Fibroblast of lung (primary cell): ENCODE measurements around the gene SLC23A1. TPM values are rescaled to one million over a fixed set of nuclear protein-coding genes. Genes with fewer than 3 reads are reported as not detected.

Source experiments
- DNase-seq, 2 donors: peaks; one replicate each; pipeline versions ENCODE4 v3.0.0 to v3.0.0-alpha.2; 2010; ENCODE audit warnings: low read depth in 2 of 2
- H2AFZ ChIP-seq: 2 replicates; pipeline ENCODE4 v1.5.1; 2012; ENCODE audit warnings: low read length, control low read depth, inconsistent platforms
- H3K27ac ChIP-seq: 2 replicates; pipeline ENCODE4 v1.5.1; 2011; ENCODE audit warnings: low read length, control low read depth; ENCODE audit not compliant: insufficient read depth
- H3K27me3 ChIP-seq: 2 replicates; pipeline ENCODE4 v1.5.1; 2011; ENCODE audit warnings: mild to moderate bottlenecking, low read length; ENCODE audit not compliant: control insufficient read depth, insufficient read depth
- H3K36me3 ChIP-seq: 2 replicates; pipeline ENCODE4 v1.5.1; 2011; ENCODE audit warnings: low read length; ENCODE audit not compliant: control insufficient read depth, insufficient read depth
- H3K4me1 ChIP-seq: 2 replicates; pipeline ENCODE4 v1.5.1; 2011; ENCODE audit warnings: low read length; ENCODE audit not compliant: control insufficient read depth, insufficient read depth; ENCODE audit errors: extremely low read depth
- H3K4me2 ChIP-seq: 2 replicates; pipeline ENCODE4 v1.5.1; 2011; ENCODE audit warnings: low read length, control low read depth; ENCODE audit not compliant: insufficient read depth; ENCODE audit errors: extremely low read depth
- H3K4me3 ChIP-seq, 4 experiments: fragments of 200-600 bp in 1 of 4; sonication (generic) in 1 of 4; replicated peaks in 1 of 4; 2 replicates each; pipeline ENCODE4 v1.5.1; 2011 to 2016; ENCODE audit warnings: low read length in 4 of 4, low read depth in 3 of 4, mild to moderate bottlenecking in 3 of 4, control low read depth in 2 of 4, inconsistent platforms in 1 of 4, mixed read lengths in 1 of 4; ENCODE audit not compliant: insufficient read depth in 1 of 4; ENCODE audit errors: control extremely low read depth in 1 of 4
- H3K79me2 ChIP-seq: 2 replicates; pipeline ENCODE4 v1.5.1; 2012; ENCODE audit warnings: mild to moderate bottlenecking, low read length, inconsistent platforms; ENCODE audit not compliant: control insufficient read depth, insufficient read depth
- H3K9ac ChIP-seq: 2 replicates; pipeline ENCODE4 v1.5.1; 2011; ENCODE audit warnings: mild to moderate bottlenecking, low read length, control low read depth; ENCODE audit not compliant: insufficient read depth
- H3K9me3 ChIP-seq: 2 replicates; pipeline ENCODE4 v1.5.1; 2012; ENCODE audit warnings: low read depth, low read length; ENCODE audit not compliant: control insufficient read depth, insufficient read depth
- H4K20me1 ChIP-seq: 2 replicates; pipeline ENCODE4 v1.5.1; 2011; ENCODE audit warnings: low read length; ENCODE audit not compliant: control insufficient read depth, insufficient read depth; ENCODE audit errors: extremely low read depth
- EZH2 ChIP-seq: IDR thresholded peaks from 2 replicates; pipeline ENCODE4 v1.5.1; 2012; ENCODE audit warnings: low read length, control low read depth, mild to moderate bottlenecking; ENCODE audit errors: missing control alignments
- polyA plus RNA-seq, 2 donors: library from polyadenylated mRNA; depleted of rRNA in 1 of 2; stranded (reverse) in 1 of 2; unstranded in 1 of 2; fragments of >200 nt; gene quantifications; 2 replicates each; pipeline ENCODE4 v1.2.1, GENCODE V29; 2011 to 2012; ENCODE audit warnings: missing spikeins in 1 of 2
- total RNA-seq: library from RNA; depleted of rRNA; stranded (reverse); fragments of >200 nt; gene quantifications from 2 replicates; pipeline ENCODE4 v1.2.1, GENCODE V29; 2014
- TF ChIP-seq, protein P1 (sequence below), 2 donors: IDR thresholded peaks in 1 of 2; conservative IDR thresholded peaks in 1 of 2; 1 replicate in 1 of 2; 2 replicates in 1 of 2; pipeline ENCODE4 v1.5.1; 2011 to 2012; ENCODE audit warnings: low read length in 2 of 2, control low read depth in 1 of 2, inconsistent platforms in 1 of 2, low read depth in 1 of 2, mild to moderate bottlenecking in 1 of 2

Gene SLC23A1
- total and polyA plus RNA-seq, 2 donors (not counting 1 experiment from before 2014, with no cell fraction given): not detected

DNA sequence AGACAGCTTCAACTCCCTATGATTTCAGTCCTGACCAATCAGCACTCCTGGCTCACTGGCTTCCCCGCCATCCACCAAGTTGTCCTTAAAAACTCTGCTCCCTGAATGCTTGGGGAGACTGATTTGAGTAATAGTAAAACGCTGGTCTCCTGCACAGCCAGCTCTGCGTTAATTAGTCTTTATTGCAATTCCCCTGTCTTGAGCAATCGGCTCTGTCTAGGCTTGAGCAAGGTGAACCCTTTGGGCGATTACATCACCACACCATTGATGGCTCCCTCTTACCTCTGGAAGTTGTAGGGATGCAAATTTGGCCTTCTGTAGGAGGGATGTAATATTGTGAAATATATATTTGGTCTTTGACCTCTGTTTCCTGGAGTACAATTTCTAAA, 2.9 kb upstream of the SLC23A1 start:
- H3K27ac ChIP-seq: no peak overlapping the region
- no peak for DNase-seq
- no peak overlapping the region for H3K4me2 ChIP-seq
- no peaks in the 10 kb centered on the region for H3K9me3 ChIP-seq
- H3K27me3 ChIP-seq: no peaks in the 10 kb centered on the region
- H3K79me2 ChIP-seq: no peaks in the 10 kb centered on the region
- H3K36me3 ChIP-seq: no peaks in the 10 kb centered on the region
- H3K9ac ChIP-seq: no peak overlapping the region
- no peak overlapping the region for H2AFZ ChIP-seq
- no peak overlapping the region for H3K4me3 ChIP-seq
- H3K4me1 ChIP-seq: no peaks in the 10 kb centered on the region
- TF ChIP-seq, protein P1, sequence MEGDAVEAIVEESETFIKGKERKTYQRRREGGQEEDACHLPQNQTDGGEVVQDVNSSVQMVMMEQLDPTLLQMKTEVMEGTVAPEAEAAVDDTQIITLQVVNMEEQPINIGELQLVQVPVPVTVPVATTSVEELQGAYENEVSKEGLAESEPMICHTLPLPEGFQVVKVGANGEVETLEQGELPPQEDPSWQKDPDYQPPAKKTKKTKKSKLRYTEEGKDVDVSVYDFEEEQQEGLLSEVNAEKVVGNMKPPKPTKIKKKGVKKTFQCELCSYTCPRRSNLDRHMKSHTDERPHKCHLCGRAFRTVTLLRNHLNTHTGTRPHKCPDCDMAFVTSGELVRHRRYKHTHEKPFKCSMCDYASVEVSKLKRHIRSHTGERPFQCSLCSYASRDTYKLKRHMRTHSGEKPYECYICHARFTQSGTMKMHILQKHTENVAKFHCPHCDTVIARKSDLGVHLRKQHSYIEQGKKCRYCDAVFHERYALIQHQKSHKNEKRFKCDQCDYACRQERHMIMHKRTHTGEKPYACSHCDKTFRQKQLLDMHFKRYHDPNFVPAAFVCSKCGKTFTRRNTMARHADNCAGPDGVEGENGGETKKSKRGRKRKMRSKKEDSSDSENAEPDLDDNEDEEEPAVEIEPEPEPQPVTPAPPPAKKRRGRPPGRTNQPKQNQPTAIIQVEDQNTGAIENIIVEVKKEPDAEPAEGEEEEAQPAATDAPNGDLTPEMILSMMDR (conservative IDR thresholded peaks at IDR 0.05 in 1 of 2, IDR thresholded peaks at IDR 0.05 in 1 of 2; ENCODE audit: low read depth in 1 of 2, low read length in 2 of 2): no peak
- no peak for TF ChIP-seq EZH2
- no peaks in the 10 kb centered on the region for H4K20me1 ChIP-seq

DNA sequence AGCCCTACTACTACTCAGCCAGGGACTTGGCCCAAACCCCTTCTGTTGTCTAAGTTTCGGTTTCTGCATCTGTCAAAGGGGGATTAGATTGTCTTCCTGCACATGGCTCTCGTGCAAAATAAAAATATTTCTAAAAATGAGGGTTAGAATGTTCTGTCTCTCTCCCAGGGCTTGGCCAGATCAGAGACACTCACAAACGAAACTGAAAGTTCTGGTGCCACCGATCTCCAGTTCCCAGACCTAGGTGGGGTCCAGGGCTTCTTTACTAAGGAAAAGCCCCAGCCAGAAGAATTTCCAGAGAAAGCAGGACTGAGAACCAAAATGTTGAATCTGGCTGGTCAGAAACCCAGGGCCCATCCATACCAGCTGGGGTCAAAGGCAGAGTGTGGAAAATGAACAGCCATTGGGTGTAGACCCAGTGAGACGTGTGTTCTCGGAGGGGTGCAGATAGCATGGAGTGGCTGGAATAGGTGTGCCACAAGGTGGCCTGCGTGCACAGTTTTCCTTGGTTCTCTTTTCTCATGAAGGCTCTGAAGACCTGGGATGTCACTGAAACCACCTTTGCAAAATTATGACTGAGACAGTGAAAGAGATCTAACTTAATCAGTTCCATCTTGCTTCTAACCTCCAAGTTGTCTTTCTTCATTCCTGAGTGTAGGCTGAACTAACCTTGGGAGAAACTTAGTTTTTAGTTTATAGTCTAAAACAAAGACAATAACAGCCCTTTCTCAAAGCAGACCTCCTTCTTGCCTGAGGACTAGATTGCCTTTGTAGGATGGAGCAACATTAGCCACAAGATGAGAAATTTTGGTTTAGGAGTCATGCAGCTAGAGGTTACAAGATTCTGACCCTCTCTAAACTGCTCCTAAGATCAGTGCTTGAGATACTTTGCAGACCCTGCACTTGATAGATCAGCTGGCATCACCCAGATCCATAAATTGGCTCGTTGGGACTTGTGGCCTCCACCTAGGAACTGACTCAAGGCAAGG, 2.3 kb upstream of the SLC23A1 start:
- no peak for TF ChIP-seq EZH2
- TF ChIP-seq, protein P1 (conservative IDR thresholded peaks at IDR 0.05 in 1 of 2, IDR thresholded peaks at IDR 0.05 in 1 of 2; ENCODE audit: low read depth in 1 of 2, low read length in 2 of 2): no peak
- Histone ChIP-seq H3K4me1 (no peaks in the 10 kb centered on the region), H3K27me3 (no peaks in the 10 kb centered on the region), H3K79me2 (no peaks in the 10 kb centered on the region), H3K4me2 (peak overlapping the region; percentile 81), H3K36me3 (no peaks in the 10 kb centered on the region), H2AFZ (peak overlapping the region; percentile 79), H3K9ac (no peak overlapping the region), H4K20me1 (no peaks in the 10 kb centered on the region), H3K9me3 (no peaks in the 10 kb centered on the region), H3K4me3 (peak overlapping the region in 3 of 4 experiments; percentile 32 to 43 (median 38)), H3K27ac (peak overlapping the region; percentile 23)
- no peak for DNase-seq

DNA sequence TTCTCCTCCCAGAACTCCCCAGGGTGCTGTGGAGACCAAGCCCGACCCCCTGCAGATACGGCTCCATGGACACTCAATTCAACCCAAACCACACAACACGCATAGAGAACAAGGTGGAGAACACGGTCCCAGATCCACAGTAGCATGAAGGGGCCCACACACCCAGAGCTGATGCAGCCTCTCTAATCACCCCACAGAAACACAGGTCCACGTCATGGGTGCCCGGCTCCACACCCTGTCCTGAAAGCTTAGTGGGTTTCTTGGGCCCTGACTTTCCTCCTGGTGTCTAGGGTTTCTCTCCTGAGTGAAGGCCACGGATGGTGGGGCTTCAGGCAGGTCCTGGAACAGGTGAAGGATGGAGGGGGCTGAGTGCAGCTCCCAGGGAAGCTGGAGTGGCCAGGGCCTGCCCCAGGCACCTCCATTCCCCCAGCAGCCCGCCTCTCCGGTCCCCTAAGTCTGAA, 1.5 kb upstream of the SLC23A1 start:
- Histone ChIP-seq H3K79me2 (no peaks in the 10 kb centered on the region), H4K20me1 (no peaks in the 10 kb centered on the region), H3K36me3 (no peaks in the 10 kb centered on the region), H3K9ac (no peak overlapping the region), H3K27me3 (no peaks in the 10 kb centered on the region), H2AFZ (peak overlapping the region; percentile 79), H3K9me3 (no peaks in the 10 kb centered on the region), H3K4me2 (peak overlapping the region; percentile 81), H3K4me1 (no peaks in the 10 kb centered on the region), H3K4me3 (peak overlapping the region in 2 of 4 experiments; percentile 32 to 43), H3K27ac (peak overlapping the region; percentile 23)
- TF ChIP-seq EZH2: no peak
- TF ChIP-seq, protein P1 (conservative IDR thresholded peaks at IDR 0.05 in 1 of 2, IDR thresholded peaks at IDR 0.05 in 1 of 2; ENCODE audit: low read depth in 1 of 2, low read length in 2 of 2): no peak
- DNase-seq: no peak
